Measurements from ENCODE around the gene CDCA8. TPM values are rescaled to one million over a fixed set of nuclear protein-coding genes. Genes with fewer than 3 reads are reported as not detected.

The CDCA8 gene
- total and polyA plus RNA-seq, 9 of the 15 experiments (the other 6 are each of a cell fraction or from before 2014, with no cell fraction given), result 26.4 to 148 (median 81.8) TPM

- no peak for TF ChIP-seq ZNF184 (CRISPR knock-in tag; IDR thresholded peaks at IDR 0.05)
- no peak for TF ChIP-seq ZNF699 (CRISPR knock-in tag; IDR thresholded peaks at IDR 0.05; ENCODE audit: insufficient replicate concordance)
- TF ChIP-seq ZNF436 (CRISPR knock-in tag; IDR thresholded peaks at IDR 0.05), result no peak
These were observed 39.9 kb downstream of the CDCA8 start (continued) for GRCh38 chr1:37732111-37732780.

- H3K27me3 ChIP-seq (ENCODE audit: control insufficient read depth in 2 of 2, insufficient read depth in 2 of 2, low read length in 2 of 2), result peaks cover 20 to 46% of the 10 kb centered on the region in 2 experiments
- POLR2A ChIA-PET, result interaction anchor here (0.6 to 0.8 kb wide), 2 partner anchors 35 to 1164 kb away, joined by 3 read pairs; no protein-coding TSS in a partner anchor
- peak overlapping the region in 1 of 2 experiments; percentile 72; a peak in 2 of 4 replicates for H3K9ac ChIP-seq (ENCODE audit: insufficient read depth in 1 of 2, low read depth in 2 of 2, low read length in 2 of 2)
- no peaks in the 10 kb centered on the region for H3K9me1 ChIP-seq (ENCODE audit: control insufficient read depth, insufficient read depth, low read length)
- H3K4me1 ChIP-seq (replicated peaks in 1 of 2; ENCODE audit: control insufficient read depth in 2 of 2, insufficient read depth in 2 of 2, low read length in 2 of 2), result peaks cover 0 to 6% of the 10 kb centered on the region in 2 experiments; a peak in 2 of 5 replicates
- no peak overlapping the region for H3K27ac ChIP-seq (ENCODE audit: extremely low read depth, low read depth, low read length)
- in situ Hi-C loops (cut with MboI), result no loop called here
- no peaks in the 10 kb centered on the region for H3K9me3 ChIP-seq (replicated peaks; ENCODE audit: control insufficient read depth, insufficient read depth, low read depth, low read length)
- intact Hi-C loops (cut with micrococcal nuclease), result no loop called here
- WGBS (ENCODE audit: insufficient coverage, low coverage, missing lambda C conversion rate), result under 1% methylated on average over 32 of the region's 32 CpGs
- no TSS peak for BruUV-seq (replicated peaks)
- H2AFZ ChIP-seq (ENCODE audit: low read depth, low read length), result peak overlapping the region; percentile 80
- FAIRE-seq (no peak), ATAC-seq (peak; percentile 94), DNase-seq (ENCODE audit: extremely low read depth in 1 of 4, low spot score in 3 of 4) (peak; percentile 65 to 90 (median 83))
- peak overlapping the region; percentile 22 for H3K4me3 ChIP-seq
- H3K79me2 ChIP-seq (ENCODE audit: control insufficient read depth, insufficient read depth, low read length), result no peaks in the 10 kb centered on the region
- H4K20me1 ChIP-seq (replicated peaks; ENCODE audit: control insufficient read depth, insufficient read depth, low read length), result no peaks in the 10 kb centered on the region; the same call in 1 of the 2 replicates
- no peaks in the 10 kb centered on the region for H3K36me3 ChIP-seq (ENCODE audit: control insufficient read depth, insufficient read depth, low read length)
- CTCF ChIA-PET (ENCODE audit: low intra/inter-chr PET ratio), result no interaction called here
- H3K4me2 ChIP-seq (ENCODE audit: insufficient read depth, low read length), result peak overlapping the region; percentile 77
- TF ChIP-seq KLF16 (IDR thresholded peaks at IDR 0.05) (no peak), RBM34 (IDR thresholded peaks at IDR 0.05; ENCODE audit: borderline replicate concordance, insufficient read depth, low read length) (no peak), ZFP30 (CRISPR knock-in tag; IDR thresholded peaks at IDR 0.05; ENCODE audit: borderline replicate concordance) (no peak), HDAC1 (IDR thresholded peaks at IDR 0.05) (no peak), OTX1 (CRISPR knock-in tag; IDR thresholded peaks at IDR 0.05) (no peak), PHF21A (IDR thresholded peaks at IDR 0.05; ENCODE audit: borderline replicate concordance, low read depth) (no peak), RREB1 (CRISPR knock-in tag; IDR thresholded peaks at IDR 0.05) (no peak)
These were observed 42.6 kb downstream of the CDCA8 start for GRCh38 chr1:37734629-37735591.

Measured in K562 (cell line).